Brain microvascular endothelial cell (primary cell): ENCODE measurements around the gene ACTN2.

Experiments used
- DNase-seq: peaks from one replicate; pipeline ENCODE4 v3.0.0-alpha.2; 2020
- H3K27ac ChIP-seq: fragments of 250-450 bp; sonication (Bioruptor Pico); 2 replicates; pipeline ENCODE4 v1.5.1; 2020; ENCODE audit warnings: mild to moderate bottlenecking, moderate library complexity
- H3K27me3 ChIP-seq: fragments of 250-450 bp; sonication (Bioruptor Pico); replicated peaks from 2 replicates; pipeline ENCODE4 v1.5.1; 2020; ENCODE audit warnings: mild to moderate bottlenecking
- H3K36me3 ChIP-seq: fragments of 250-450 bp; sonication (Bioruptor Pico); replicated peaks from 2 replicates; pipeline ENCODE4 v1.5.1; 2020; ENCODE audit warnings: mild to moderate bottlenecking
- H3K4me3 ChIP-seq: 2 replicates; pipeline ENCODE4 v1.5.1; 2011; ENCODE audit warnings: low read depth, mild to moderate bottlenecking, control low read depth, low read length, moderate library complexity
- in situ Hi-C: cut with HindIII; loops from 2 replicates; pipeline ENCODE4 v1.10.0; 2017; ENCODE audit warnings: low sequenced_read_pairs, low pct_ligation_motif_present
- TF ChIP-seq, protein P1 (sequence below): IDR thresholded peaks from 2 replicates; pipeline ENCODE4 v1.5.1; 2011; ENCODE audit warnings: low read depth, mild to moderate bottlenecking, moderate library complexity, low read length, control low read depth, inconsistent platforms; ENCODE audit errors: missing control alignments

Gene ACTN2

DNA sequence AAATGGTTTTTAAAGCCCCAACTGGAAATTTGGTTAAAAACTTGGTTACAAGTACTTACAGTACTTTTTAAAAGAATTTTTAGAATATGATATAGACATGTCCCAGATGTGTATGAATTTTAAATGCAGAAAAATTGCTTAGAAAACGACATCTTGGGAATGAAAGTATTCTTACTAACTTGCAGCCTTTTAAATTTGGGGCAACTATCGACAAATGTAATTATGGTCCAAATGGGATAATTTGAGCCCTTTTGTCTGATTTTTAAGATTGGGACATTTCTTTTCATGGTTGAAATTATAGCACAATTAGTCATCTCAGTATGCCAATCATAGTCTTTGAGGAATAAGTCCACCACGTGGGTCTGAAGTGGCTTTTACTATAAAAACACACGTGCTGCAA, 65.6 kb downstream of the ACTN2 start:
- no peak for DNase-seq
- no peaks in the 10 kb centered on the region for H3K36me3 ChIP-seq
- no peaks in the 10 kb centered on the region for H3K27me3 ChIP-seq
- H3K27ac ChIP-seq, result no peak overlapping the region
- no peak overlapping the region for H3K4me3 ChIP-seq
- in situ Hi-C loops, result no loop called here
- TF ChIP-seq, protein P1, sequence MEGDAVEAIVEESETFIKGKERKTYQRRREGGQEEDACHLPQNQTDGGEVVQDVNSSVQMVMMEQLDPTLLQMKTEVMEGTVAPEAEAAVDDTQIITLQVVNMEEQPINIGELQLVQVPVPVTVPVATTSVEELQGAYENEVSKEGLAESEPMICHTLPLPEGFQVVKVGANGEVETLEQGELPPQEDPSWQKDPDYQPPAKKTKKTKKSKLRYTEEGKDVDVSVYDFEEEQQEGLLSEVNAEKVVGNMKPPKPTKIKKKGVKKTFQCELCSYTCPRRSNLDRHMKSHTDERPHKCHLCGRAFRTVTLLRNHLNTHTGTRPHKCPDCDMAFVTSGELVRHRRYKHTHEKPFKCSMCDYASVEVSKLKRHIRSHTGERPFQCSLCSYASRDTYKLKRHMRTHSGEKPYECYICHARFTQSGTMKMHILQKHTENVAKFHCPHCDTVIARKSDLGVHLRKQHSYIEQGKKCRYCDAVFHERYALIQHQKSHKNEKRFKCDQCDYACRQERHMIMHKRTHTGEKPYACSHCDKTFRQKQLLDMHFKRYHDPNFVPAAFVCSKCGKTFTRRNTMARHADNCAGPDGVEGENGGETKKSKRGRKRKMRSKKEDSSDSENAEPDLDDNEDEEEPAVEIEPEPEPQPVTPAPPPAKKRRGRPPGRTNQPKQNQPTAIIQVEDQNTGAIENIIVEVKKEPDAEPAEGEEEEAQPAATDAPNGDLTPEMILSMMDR, result no peak

DNA sequence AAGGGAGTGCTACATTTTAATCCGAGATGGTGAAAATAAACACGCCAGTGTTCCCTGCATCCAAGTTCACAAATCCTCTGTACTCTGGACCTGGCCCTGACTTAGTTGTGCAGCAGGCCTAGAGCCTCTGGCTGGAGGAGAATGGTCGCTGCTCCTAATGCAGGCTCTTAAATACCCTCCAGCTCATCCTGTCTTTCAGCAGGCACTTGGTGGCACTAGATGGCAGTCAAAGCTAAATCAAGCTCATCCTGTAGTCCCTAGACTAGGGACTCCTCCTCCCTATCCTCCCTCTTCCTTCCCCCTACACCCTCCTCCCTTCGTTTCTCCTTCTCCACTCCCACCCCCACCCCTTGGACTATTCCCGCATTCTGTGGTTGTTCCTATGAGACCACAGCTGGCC, 67.2 kb downstream of the ACTN2 start:
- TF ChIP-seq, protein P1, result peak; percentile 38
- H3K27ac ChIP-seq, result no peak overlapping the region
- no peaks in the 10 kb centered on the region for H3K27me3 ChIP-seq
- in situ Hi-C loops, result no loop called here
- no peak overlapping the region for H3K4me3 ChIP-seq
- H3K36me3 ChIP-seq, result no peaks in the 10 kb centered on the region
- no peak for DNase-seq

DNA sequence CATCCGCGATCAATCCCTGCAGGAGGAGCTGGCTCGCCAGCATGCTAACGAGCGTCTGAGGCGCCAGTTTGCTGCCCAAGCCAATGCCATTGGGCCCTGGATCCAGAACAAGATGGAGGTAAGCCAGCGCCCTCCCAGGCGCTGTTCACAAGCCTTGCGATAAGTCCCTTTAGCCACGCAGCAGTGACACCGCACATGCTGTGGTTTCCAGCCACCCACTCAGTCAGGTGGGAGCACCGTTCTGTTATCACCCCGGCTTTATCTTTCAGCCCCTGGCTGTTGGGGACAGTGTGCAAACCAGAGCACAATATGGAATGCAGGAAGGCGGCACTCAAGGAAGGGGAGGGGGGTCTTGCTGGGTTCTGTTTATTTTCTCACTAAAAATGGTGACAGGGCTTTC, 67.7 kb downstream of the ACTN2 start:
- Histone ChIP-seq H3K36me3 (no peaks in the 10 kb centered on the region), H3K27ac (no peak overlapping the region), H3K4me3 (no peak overlapping the region), H3K27me3 (no peaks in the 10 kb centered on the region)
- TF ChIP-seq, protein P1, result no peak
- DNase-seq, result no peak
- in situ Hi-C loops, result no loop called here

DNA sequence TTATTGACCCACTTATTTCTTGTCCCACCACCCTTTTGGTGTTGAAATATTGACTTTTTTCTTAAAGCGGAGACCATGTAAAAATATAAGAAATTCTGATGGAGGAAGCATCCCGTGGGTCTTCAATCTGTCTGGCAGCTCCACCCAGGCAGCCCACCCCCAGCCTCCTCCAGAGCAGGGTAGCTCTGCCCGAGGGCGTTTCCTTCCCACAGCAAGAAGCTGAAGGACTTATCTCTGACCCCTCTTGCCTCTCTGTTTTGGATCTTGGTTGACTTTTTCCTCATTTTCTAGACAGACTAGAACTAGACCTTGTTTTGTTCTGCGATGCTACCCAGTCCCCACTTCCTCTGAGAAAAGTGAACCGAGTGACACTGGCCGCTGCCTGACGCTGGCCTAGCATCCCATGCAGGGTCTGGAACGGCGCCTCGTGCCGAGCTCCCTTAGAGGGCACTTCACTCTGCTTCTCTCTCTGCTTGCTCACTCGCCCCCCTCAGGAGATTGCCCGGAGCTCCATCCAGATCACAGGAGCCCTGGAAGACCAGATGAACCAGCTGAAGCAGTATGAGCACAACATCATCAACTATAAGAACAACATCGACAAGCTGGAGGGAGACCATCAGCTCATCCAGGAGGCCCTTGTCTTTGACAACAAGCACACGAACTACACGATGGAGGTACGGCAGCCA, 68.4 kb downstream of the ACTN2 start:
- no peaks in the 10 kb centered on the region for H3K36me3 ChIP-seq
- no peaks in the 10 kb centered on the region for H3K27me3 ChIP-seq
- no peak overlapping the region for H3K27ac ChIP-seq
- H3K4me3 ChIP-seq, result no peak overlapping the region
- TF ChIP-seq, protein P1, result no peak
- in situ Hi-C loops, result no loop called here
- DNase-seq, result no peak

DNA sequence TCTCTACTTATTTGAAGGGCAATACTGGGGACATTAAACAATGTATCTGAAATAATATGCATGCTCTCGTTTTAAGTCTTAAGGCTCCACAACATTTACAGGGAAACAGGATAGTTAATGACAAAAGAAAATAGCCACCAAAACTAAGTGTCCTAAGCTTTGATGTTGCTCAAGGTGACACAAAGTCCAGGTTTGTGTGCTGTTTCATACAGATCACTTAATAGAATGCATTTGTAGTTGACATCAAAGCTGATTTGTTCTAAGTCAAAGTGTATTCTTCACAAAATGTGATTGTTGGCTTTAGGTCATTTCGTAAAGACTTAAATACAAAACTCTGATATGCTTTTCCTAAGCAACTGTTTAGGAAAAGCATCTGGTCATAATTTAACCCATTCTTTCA, 71.3 kb downstream of the ACTN2 start:
- H3K36me3 ChIP-seq, result no peaks in the 10 kb centered on the region
- H3K27ac ChIP-seq, result no peak overlapping the region
- no peaks in the 10 kb centered on the region for H3K27me3 ChIP-seq
- no peak for DNase-seq
- no peak overlapping the region for H3K4me3 ChIP-seq
- TF ChIP-seq, protein P1, result no peak
- in situ Hi-C loops, result no loop called here
